HEK293 (cell line): ENCODE measurements around the gene CEP70.

Source experiments
- CTCF ChIA-PET: fragments of 350-600 bp; formaldehyde crosslinking; extraction: SDS; loops from one replicate; lab custom pipeline; 2021; ENCODE audit warnings: antibody characterized with exemption; lab: Yijun Ruan, JAX
- POLR2A ChIA-PET: fragments of 300-600 bp; formaldehyde crosslinking; extraction: SDS; loops from one replicate; lab custom pipeline; 2020; ENCODE audit warnings: antibody characterized with exemption, inconsistent platforms; lab: Yijun Ruan, JAX
- H3K27ac ChIP-seq: fragments of 200-500 bp; sonication (Bioruptor generic); 2 replicates; pipeline ENCODE4 v1.5.1; 2014; ENCODE audit warnings: low read depth, low read length, control low read depth, inconsistent platforms; ENCODE audit errors: extremely low read depth
- H3K36me3 ChIP-seq, 2 experiments: fragments of 200-500 bp in 1 of 2; sonication (Bioruptor generic) in 1 of 2; 1 replicate in 1 of 2; 2 replicates in 1 of 2; pipeline ENCODE4 v1.5.1; 2014 to 2017; ENCODE audit warnings: inconsistent platforms in 2 of 2, low read length in 2 of 2; ENCODE audit not compliant: control insufficient read depth in 2 of 2, insufficient read depth in 1 of 2
- H3K4me1 ChIP-seq: fragments of 200-500 bp; sonication (Bioruptor generic); 2 replicates; pipeline ENCODE4 v1.5.1; 2014; ENCODE audit warnings: mild to moderate bottlenecking, low read length, inconsistent platforms; ENCODE audit not compliant: control insufficient read depth, insufficient read depth
- H3K4me3 ChIP-seq: 2 replicates; pipeline ENCODE4 v1.5.1; 2011; ENCODE audit warnings: low read depth, mild to moderate bottlenecking, control low read depth, low read length, moderate library complexity
- H3K9me3 ChIP-seq: fragments of 200-500 bp; sonication (Bioruptor generic); 2 replicates; pipeline ENCODE4 v1.5.1; 2014; ENCODE audit warnings: low read depth, low read length, inconsistent platforms; ENCODE audit not compliant: control insufficient read depth, insufficient read depth
- HOXD13 ChIP-seq: sonication (generic); formaldehyde crosslinking; IDR thresholded peaks from 2 replicates; pipeline ENCODE4 v1.8.0; 2022; ENCODE audit warnings: missing genetic modification reagents, borderline replicate concordance
- KLF1 ChIP-seq: fragments of 450-650 bp; formaldehyde crosslinking; IDR thresholded peaks from 2 replicates; pipeline ENCODE4 v1.5.1; 2016; ENCODE audit warnings: missing biosample characterization, missing genetic modification characterization
- SP7 ChIP-seq: fragments of 450-650 bp; formaldehyde crosslinking; IDR thresholded peaks from 2 replicates; pipeline ENCODE4 v1.5.1; 2016; ENCODE audit warnings: missing biosample characterization, missing genetic modification characterization
- YY1 ChIP-seq: fragments of 450-650 bp; formaldehyde crosslinking; IDR thresholded peaks from 2 replicates; pipeline ENCODE4 v1.5.1; 2018; ENCODE audit warnings: missing biosample characterization, missing genetic modification characterization
- ZBTB17 ChIP-seq: fragments of 450-650 bp; formaldehyde crosslinking; IDR thresholded peaks from 2 replicates; pipeline ENCODE4 v1.5.1; 2016; ENCODE audit warnings: missing biosample characterization, missing genetic modification characterization
- ZBTB48 ChIP-seq: fragments of 450-650 bp; formaldehyde crosslinking; IDR thresholded peaks from 2 replicates; pipeline ENCODE4 v1.5.1; 2016; ENCODE audit warnings: missing biosample characterization, missing genetic modification characterization
- ZNF132 ChIP-seq: fragments of 450-650 bp; formaldehyde crosslinking; IDR thresholded peaks from 2 replicates; pipeline ENCODE4 v1.5.1; 2017; ENCODE audit warnings: missing biosample characterization, missing genetic modification characterization, borderline replicate concordance
- ZNF157 ChIP-seq: fragments of 450-650 bp; formaldehyde crosslinking; IDR thresholded peaks from 2 replicates; pipeline ENCODE4 v1.5.1; 2016; ENCODE audit warnings: missing biosample characterization, missing genetic modification characterization
- ZNF175 ChIP-seq: fragments of 450-650 bp; formaldehyde crosslinking; IDR thresholded peaks from 2 replicates; pipeline ENCODE4 v1.5.1; 2016; ENCODE audit warnings: missing biosample characterization, missing genetic modification characterization
- ZNF202 ChIP-seq: fragments of 450-650 bp; formaldehyde crosslinking; IDR thresholded peaks from 2 replicates; pipeline ENCODE4 v1.5.1; 2016; ENCODE audit warnings: missing biosample characterization, missing genetic modification characterization, borderline replicate concordance
- ZNF292 ChIP-seq: fragments of 450-650 bp; formaldehyde crosslinking; IDR thresholded peaks from 2 replicates; pipeline ENCODE4 v1.5.1; 2016; ENCODE audit warnings: low read depth, missing biosample characterization, missing genetic modification characterization, borderline replicate concordance
- ZNF324 ChIP-seq: fragments of 450-650 bp; formaldehyde crosslinking; IDR thresholded peaks from 2 replicates; pipeline ENCODE4 v1.5.1; 2016; ENCODE audit warnings: missing biosample characterization, missing genetic modification characterization
- ZNF341 ChIP-seq: fragments of 450-650 bp; formaldehyde crosslinking; IDR thresholded peaks from 2 replicates; pipeline ENCODE4; 2016; ENCODE audit warnings: low read depth, missing biosample characterization, missing genetic modification characterization
- ZNF391 ChIP-seq: fragments of 450-650 bp; formaldehyde crosslinking; IDR thresholded peaks from 2 replicates; pipeline ENCODE4 v1.5.1; 2016; ENCODE audit warnings: low read depth, missing biosample characterization, missing genetic modification characterization, borderline replicate concordance
- ZSCAN30 ChIP-seq: fragments of 450-650 bp; IDR thresholded peaks from 2 replicates; pipeline ENCODE4 v1.5.1; 2018; ENCODE audit warnings: missing biosample characterization, mild to moderate bottlenecking, missing genetic modification characterization, moderate library complexity
- TF ChIP-seq, protein P1 (sequence below): fragments of 450-650 bp; formaldehyde crosslinking; IDR thresholded peaks from 2 replicates; pipeline ENCODE4 v1.5.1; 2017; ENCODE audit warnings: missing biosample characterization, missing genetic modification characterization
- TF ChIP-seq, protein P2 (sequence below): fragments of 450-650 bp; formaldehyde crosslinking; IDR thresholded peaks from 2 replicates; pipeline ENCODE4 v1.5.1; 2016; ENCODE audit warnings: missing biosample characterization, missing genetic modification characterization, low read depth
- TF ChIP-seq, protein P3 (sequence below): fragments of 450-650 bp; formaldehyde crosslinking; IDR thresholded peaks from 2 replicates; pipeline ENCODE4 v1.5.1; 2016; ENCODE audit warnings: missing biosample characterization, missing genetic modification characterization
- TF ChIP-seq, protein P4 (sequence below): fragments of 450-650 bp; formaldehyde crosslinking; IDR thresholded peaks from 2 replicates; pipeline ENCODE4 v1.5.1; 2017; ENCODE audit warnings: missing biosample characterization, missing genetic modification characterization
- TF ChIP-seq, protein P5 (sequence below): fragments of 450-650 bp; formaldehyde crosslinking; IDR thresholded peaks from 2 replicates; pipeline ENCODE4 v1.5.1; 2017; ENCODE audit warnings: missing biosample characterization, missing genetic modification characterization

Gene CEP70

DNA sequence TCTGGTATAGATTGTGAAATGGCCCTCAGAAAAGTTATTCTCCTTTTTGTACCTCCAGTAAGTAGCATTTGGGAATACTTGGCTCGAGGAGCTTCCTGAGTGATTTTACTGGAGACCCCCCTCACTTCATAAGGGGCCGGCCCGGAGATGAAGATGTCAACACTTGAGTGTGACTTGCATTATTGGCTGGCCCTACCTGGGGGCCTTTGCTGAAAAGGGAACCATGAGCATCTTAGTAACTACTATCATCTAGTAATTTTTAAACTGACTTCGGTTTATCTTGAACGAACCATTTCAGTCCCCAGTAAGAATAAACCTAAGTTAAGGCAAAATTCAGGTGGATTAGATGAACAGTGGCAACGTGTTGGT lies 15.8 kb upstream of the CEP70 start:
- Histone ChIP-seq H3K36me3 (no peaks in the 10 kb centered on the region; a peak in 1 of 3 replicates), H3K4me1 (peaks cover 4% of the 10 kb centered on the region; the same call in 1 of the 2 replicates), H3K4me3 (peak overlapping the region; percentile 79; the same call in 1 of the 2 replicates), H3K9me3 (no peaks in the 10 kb centered on the region), H3K27ac (no peak overlapping the region; the same call in 1 of the 2 replicates)
- CTCF ChIA-PET = interaction anchor here (0.6 to 1.0 kb wide), 3 partner anchors 131 to 306 kb away, joined by 3 to 5 read pairs (median 3); no protein-coding TSS in a partner anchor
- TF ChIP-seq ZBTB17 (tag by site-specific recombination) (0 out of 2 replicates have a peak, but pooled peaks have one; percentile 1), ZNF292 (tag by site-specific recombination) (no peak), ZNF157 (tag by site-specific recombination) (no peak), HOXD13 (no peak), ZNF132 (no peak)
- TF ChIP-seq, protein P1, sequence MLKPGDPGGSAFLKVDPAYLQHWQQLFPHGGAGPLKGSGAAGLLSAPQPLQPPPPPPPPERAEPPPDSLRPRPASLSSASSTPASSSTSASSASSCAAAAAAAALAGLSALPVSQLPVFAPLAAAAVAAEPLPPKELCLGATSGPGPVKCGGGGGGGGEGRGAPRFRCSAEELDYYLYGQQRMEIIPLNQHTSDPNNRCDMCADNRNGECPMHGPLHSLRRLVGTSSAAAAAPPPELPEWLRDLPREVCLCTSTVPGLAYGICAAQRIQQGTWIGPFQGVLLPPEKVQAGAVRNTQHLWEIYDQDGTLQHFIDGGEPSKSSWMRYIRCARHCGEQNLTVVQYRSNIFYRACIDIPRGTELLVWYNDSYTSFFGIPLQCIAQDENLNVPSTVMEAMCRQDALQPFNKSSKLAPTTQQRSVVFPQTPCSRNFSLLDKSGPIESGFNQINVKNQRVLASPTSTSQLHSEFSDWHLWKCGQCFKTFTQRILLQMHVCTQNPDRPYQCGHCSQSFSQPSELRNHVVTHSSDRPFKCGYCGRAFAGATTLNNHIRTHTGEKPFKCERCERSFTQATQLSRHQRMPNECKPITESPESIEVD = 0 out of 2 replicates have a peak, but pooled peaks have one; percentile 3
- TF ChIP-seq, protein P2, sequence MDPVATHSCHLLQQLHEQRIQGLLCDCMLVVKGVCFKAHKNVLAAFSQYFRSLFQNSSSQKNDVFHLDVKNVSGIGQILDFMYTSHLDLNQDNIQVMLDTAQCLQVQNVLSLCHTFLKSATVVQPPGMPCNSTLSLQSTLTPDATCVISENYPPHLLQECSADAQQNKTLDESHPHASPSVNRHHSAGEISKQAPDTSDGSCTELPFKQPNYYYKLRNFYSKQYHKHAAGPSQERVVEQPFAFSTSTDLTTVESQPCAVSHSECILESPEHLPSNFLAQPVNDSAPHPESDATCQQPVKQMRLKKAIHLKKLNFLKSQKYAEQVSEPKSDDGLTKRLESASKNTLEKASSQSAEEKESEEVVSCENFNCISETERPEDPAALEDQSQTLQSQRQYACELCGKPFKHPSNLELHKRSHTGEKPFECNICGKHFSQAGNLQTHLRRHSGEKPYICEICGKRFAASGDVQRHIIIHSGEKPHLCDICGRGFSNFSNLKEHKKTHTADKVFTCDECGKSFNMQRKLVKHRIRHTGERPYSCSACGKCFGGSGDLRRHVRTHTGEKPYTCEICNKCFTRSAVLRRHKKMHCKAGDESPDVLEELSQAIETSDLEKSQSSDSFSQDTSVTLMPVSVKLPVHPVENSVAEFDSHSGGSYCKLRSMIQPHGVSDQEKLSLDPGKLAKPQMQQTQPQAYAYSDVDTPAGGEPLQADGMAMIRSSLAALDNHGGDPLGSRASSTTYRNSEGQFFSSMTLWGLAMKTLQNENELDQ (tag by site-specific recombination) = no peak
- POLR2A ChIA-PET = interaction anchor here (0.6 to 3.3 kb wide), 4 partner anchors 15 to 281 kb away, joined by 3 to 21 read pairs (median 6); partner anchors contain the start of gene CEP70

DNA sequence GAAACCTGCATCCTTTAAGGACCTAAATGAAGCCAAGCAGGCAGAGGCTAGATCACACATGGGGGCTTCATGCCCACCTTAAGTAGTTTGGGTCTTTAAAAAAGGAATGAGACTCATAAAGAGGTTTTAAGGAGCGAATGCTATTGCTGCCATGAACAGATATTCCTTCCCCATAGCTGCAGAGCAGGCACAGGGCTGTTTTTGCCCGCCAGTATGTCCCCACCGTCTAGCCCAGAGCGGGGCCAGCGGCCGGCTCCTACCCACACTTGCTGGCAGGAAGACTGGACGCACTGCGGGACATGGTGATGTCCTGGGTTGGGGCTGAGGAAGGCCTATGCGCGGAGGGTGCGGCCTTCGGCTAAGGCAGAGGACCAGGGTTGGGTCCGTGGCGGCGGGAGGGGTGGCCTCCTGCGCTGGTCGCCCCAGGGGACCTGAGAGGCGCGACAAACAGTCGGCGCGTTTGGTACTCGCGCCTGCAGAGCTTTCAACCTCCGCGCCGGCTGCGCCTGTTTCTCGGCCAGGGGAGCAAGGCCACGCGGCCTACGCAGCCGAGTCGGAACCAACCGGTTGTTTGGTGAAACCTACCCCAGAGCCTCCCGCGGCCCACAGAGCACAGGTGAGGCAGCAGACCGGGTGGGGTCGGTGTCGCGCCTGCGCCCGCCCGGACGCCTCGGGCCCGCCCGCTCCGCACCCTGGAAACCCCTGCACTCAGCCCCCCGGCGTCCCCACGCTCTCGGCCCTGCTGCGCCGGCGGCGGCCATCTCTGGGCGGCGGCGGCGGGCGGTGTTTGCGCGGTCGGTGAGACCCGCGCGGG lies 14.5 kb upstream of the CEP70 start, which contains the start of gene FAIM:
Gene FAIM (plus strand): TSS at position 450 of the 814 bp plus-strand sequence. CDS start 10,956 bp downstream, outside the sequence.
- Histone ChIP-seq H3K27ac (peak within 1 kb of the TSS; percentile 94), H3K4me3 (peak within 1 kb of the TSS; percentile 79), H3K9me3 (no peaks in the 10 kb centered on the region), H3K36me3 (no peaks in the 10 kb centered on the region), H3K4me1 (peaks cover 4% of the 10 kb centered on the region; the same call in 1 of the 2 replicates)
- POLR2A ChIA-PET = interaction anchor here (0.6 to 3.3 kb wide), 3 partner anchors 14 to 86 kb away, joined by 4 to 21 read pairs (median 7); partner anchors contain the start of gene CEP70
- CTCF ChIA-PET = interaction anchor here (0.6 kb wide), 1 partner anchor 490 kb away, joined by 3 read pairs; no protein-coding TSS in a partner anchor
- TF ChIP-seq ZNF175 (tag by site-specific recombination) (no peak), KLF1 (tag by site-specific recombination) (peak; percentile 67; the same call in 1 of the 2 replicates), ZSCAN30 (tag by site-specific recombination) (0 out of 2 replicates have a peak, but pooled peaks have one; percentile 25), ZNF341 (tag by site-specific recombination) (peak; percentile 71), SP7 (peak; percentile 77), ZNF391 (tag by site-specific recombination) (0 out of 2 replicates have a peak, but pooled peaks have one; percentile 51), ZNF324 (0 out of 2 replicates have a peak, but pooled peaks have one; percentile 59), YY1 (tag by site-specific recombination) (peak; percentile 57; the same call in 1 of the 2 replicates), ZBTB48 (0 out of 2 replicates have a peak, but pooled peaks have one; percentile 35), ZNF202 (no peak)
- TF ChIP-seq, protein P3, sequence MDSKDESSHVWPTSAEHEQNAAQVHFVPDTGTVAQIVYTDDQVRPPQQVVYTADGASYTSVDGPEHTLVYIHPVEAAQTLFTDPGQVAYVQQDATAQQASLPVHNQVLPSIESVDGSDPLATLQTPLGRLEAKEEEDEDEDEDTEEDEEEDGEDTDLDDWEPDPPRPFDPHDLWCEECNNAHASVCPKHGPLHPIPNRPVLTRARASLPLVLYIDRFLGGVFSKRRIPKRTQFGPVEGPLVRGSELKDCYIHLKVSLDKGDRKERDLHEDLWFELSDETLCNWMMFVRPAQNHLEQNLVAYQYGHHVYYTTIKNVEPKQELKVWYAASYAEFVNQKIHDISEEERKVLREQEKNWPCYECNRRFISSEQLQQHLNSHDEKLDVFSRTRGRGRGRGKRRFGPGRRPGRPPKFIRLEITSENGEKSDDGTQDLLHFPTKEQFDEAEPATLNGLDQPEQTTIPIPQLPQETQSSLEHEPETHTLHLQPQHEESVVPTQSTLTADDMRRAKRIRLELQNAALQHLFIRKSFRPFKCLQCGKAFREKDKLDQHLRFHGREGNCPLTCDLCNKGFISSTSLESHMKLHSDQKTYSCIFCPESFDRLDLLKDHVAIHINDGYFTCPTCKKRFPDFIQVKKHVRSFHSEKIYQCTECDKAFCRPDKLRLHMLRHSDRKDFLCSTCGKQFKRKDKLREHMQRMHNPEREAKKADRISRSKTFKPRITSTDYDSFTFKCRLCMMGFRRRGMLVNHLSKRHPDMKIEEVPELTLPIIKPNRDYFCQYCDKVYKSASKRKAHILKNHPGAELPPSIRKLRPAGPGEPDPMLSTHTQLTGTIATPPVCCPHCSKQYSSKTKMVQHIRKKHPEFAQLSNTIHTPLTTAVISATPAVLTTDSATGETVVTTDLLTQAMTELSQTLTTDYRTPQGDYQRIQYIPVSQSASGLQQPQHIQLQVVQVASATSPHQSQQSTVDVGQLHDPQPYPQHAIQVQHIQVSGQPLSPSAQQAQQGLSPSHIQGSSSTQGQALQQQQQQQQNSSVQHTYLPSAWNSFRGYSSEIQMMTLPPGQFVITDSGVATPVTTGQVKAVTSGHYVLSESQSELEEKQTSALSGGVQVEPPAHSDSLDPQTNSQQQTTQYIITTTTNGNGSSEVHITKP = peak; percentile 77
- TF ChIP-seq, protein P4, sequence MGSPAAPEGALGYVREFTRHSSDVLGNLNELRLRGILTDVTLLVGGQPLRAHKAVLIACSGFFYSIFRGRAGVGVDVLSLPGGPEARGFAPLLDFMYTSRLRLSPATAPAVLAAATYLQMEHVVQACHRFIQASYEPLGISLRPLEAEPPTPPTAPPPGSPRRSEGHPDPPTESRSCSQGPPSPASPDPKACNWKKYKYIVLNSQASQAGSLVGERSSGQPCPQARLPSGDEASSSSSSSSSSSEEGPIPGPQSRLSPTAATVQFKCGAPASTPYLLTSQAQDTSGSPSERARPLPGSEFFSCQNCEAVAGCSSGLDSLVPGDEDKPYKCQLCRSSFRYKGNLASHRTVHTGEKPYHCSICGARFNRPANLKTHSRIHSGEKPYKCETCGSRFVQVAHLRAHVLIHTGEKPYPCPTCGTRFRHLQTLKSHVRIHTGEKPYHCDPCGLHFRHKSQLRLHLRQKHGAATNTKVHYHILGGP (tag by site-specific recombination) = no peak
- TF ChIP-seq, protein P5, sequence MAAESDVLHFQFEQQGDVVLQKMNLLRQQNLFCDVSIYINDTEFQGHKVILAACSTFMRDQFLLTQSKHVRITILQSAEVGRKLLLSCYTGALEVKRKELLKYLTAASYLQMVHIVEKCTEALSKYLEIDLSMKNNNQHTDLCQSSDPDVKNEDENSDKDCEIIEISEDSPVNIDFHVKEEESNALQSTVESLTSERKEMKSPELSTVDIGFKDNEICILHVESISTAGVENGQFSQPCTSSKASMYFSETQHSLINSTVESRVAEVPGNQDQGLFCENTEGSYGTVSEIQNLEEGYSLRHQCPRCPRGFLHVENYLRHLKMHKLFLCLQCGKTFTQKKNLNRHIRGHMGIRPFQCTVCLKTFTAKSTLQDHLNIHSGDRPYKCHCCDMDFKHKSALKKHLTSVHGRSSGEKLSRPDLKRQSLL (tag by site-specific recombination) = no peak
